GM12892 (cell line): ENCODE data around the gene ATF5.
"Not testable (repeated sequence)": the region's sequence is repeated elsewhere in the genome, so short reads cannot be mapped to it uniquely, and the experiment has no call there.

ENCODE experiments used
- DNase-seq: peaks from one replicate; pipeline ENCODE4 v3.0.0; 2011; ENCODE audit not compliant: insufficient read length
- FAIRE-seq: peaks from 2 replicates; lab custom pipeline; 2011; peaks lifted over from hg19 to GRCh38; lab: Jason Lieb, UNC
- POLR2A ChIP-seq: IDR thresholded peaks from 2 replicates; pipeline ENCODE4 v1.6.1; 2011; ENCODE audit warnings: low read depth, low read length, control low read depth
- POLR2AphosphoS5 ChIP-seq: IDR thresholded peaks from 2 replicates; pipeline ENCODE4 v1.6.1; 2011; ENCODE audit warnings: low read depth, low read length, control low read depth
- TAF1 ChIP-seq: IDR thresholded peaks from 2 replicates; pipeline ENCODE4 v1.6.1; 2011; ENCODE audit warnings: low read depth, mild to moderate bottlenecking, control low read depth, low read length, borderline replicate concordance

The ATF5 gene

GRCh38 chr19:49954092-49954829 lies 25.3 kb downstream of the ATF5 start:
- DNase-seq, result no peak
- no peak for FAIRE-seq
- no peak for TF ChIP-seq POLR2AphosphoS5
- TF ChIP-seq POLR2A, result no peak
- TF ChIP-seq TAF1, result no peak

- FAIRE-seq, result no peak
- no peak for DNase-seq
- TF ChIP-seq POLR2AphosphoS5, result no peak
- no peak for TF ChIP-seq TAF1
- no peak for TF ChIP-seq POLR2A
Observed at GRCh38 chr19:49954933-49955332, 25.9 kb downstream of the ATF5 start.

- no peak for FAIRE-seq
- no peak for TF ChIP-seq POLR2AphosphoS5
- no peak for TF ChIP-seq TAF1
- no peak for TF ChIP-seq POLR2A
Observed at GRCh38 chr19:49956115-49956495, 27.1 kb downstream of the ATF5 start.

GRCh38 chr19:49957262-49957915 lies 28.4 kb downstream of the ATF5 start:
- no peak for TF ChIP-seq POLR2A
- TF ChIP-seq POLR2AphosphoS5, result no peak
- no peak for TF ChIP-seq TAF1
- FAIRE-seq (no peak), DNase-seq (no peak)

More at GRCh38 chr19:49956115-49956495, 27.1 kb downstream of the ATF5 start:
- no peak for DNase-seq

- DNase-seq, FAIRE-seq: not testable (repeated sequence)
Observed at GRCh38 chr19:49958144-49958543, 29.1 kb downstream of the ATF5 start.

GRCh38 chr19:49958596-49958995 lies 29.6 kb downstream of the ATF5 start:
- FAIRE-seq, DNase-seq: not testable (repeated sequence)

GRCh38 chr19:49959892-49960291 lies 30.9 kb downstream of the ATF5 start:
- not testable (repeated sequence) for FAIRE-seq, DNase-seq

- not testable (repeated sequence) for FAIRE-seq, DNase-seq
Observed at GRCh38 chr19:49960980-49961379, 32.0 kb downstream of the ATF5 start, which contains the start of gene SIGLEC11. TSS of gene SIGLEC11 (minus strand) at chr19:49961172. CDS start at chr19:49961081, 91 bp downstream.

- no peak for TF ChIP-seq POLR2A
- TF ChIP-seq POLR2AphosphoS5, result no peak
- TF ChIP-seq TAF1, result no peak
- no peak for FAIRE-seq
Observed at GRCh38 chr19:49968279-49968922, 39.4 kb downstream of the ATF5 start.

GRCh38 chr19:49969355-49969754 lies 40.4 kb downstream of the ATF5 start:
- not testable (repeated sequence) for FAIRE-seq

More at GRCh38 chr19:49968279-49968922, 39.4 kb downstream of the ATF5 start:
- no peak for DNase-seq

GRCh38 chr19:49971991-49972411 lies 43.0 kb downstream of the ATF5 start:
- no peak for DNase-seq
- FAIRE-seq, result no peak
- TF ChIP-seq POLR2A (no peak), TAF1 (no peak), POLR2AphosphoS5 (no peak)

More at GRCh38 chr19:49969355-49969754, 40.4 kb downstream of the ATF5 start:
- not testable (repeated sequence) for DNase-seq

GRCh38 chr19:49972841-49973240 lies 43.8 kb downstream of the ATF5 start:
- no peak for FAIRE-seq
- no peak for DNase-seq
- no peak for TF ChIP-seq POLR2A
- no peak for TF ChIP-seq POLR2AphosphoS5
- no peak for TF ChIP-seq TAF1

GRCh38 chr19:49973987-49974386 lies 45.0 kb downstream of the ATF5 start:
- FAIRE-seq (no peak), DNase-seq (no peak)
- no peak for TF ChIP-seq POLR2A
- TF ChIP-seq POLR2AphosphoS5, result no peak
- TF ChIP-seq TAF1, result no peak
